A673 (cell line): ENCODE measurements around the gene TTC39B. TPM values are rescaled to one million over a fixed set of nuclear protein-coding genes. Genes with fewer than 3 reads are reported as not detected.

ENCODE experiments used
- BruUV-seq: library from RNA; stranded (reverse); fragments of 400-500 nt; replicated peaks from 2 replicates; lab custom pipeline; 2021; lab: Mats Ljungman, UMichigan
- CTCF ChIA-PET: fragments of 300-600 bp; sonication (Branson Sonifier 250); formaldehyde crosslinking; loops from one replicate; lab custom pipeline; 2022; ENCODE audit warnings: antibody characterized with exemption; lab: Charles Lee
- POLR2A ChIA-PET: fragments of 300-600 bp; sonication (Branson Sonifier 250); formaldehyde crosslinking; loops from one replicate; lab custom pipeline; 2022; ENCODE audit warnings: antibody characterized with exemption; ENCODE audit not compliant: low non-redundant PET; lab: Charles Lee
- DNase-seq: peaks from one replicate; pipeline ENCODE4 v3.0.0-alpha.2; 2015; ENCODE audit warnings: low spot score
- H3K27ac ChIP-seq: fragments of 200-600 bp; sonication (generic); 2 replicates; pipeline ENCODE4 v1.5.1; 2016; ENCODE audit warnings: mixed run types, low read depth, mild to moderate bottlenecking, mixed read lengths, antibody characterized with exemption, low read length; ENCODE audit not compliant: poor library complexity, severe bottlenecking
- H3K27me3 ChIP-seq: fragments of 200-600 bp; sonication (generic); replicated peaks from 2 replicates; pipeline ENCODE4 v1.6.1; 2017; ENCODE audit warnings: mixed run types, low read depth, mild to moderate bottlenecking, mixed read lengths, antibody characterized with exemption, low read length; ENCODE audit not compliant: insufficient read depth, poor library complexity
- H3K36me3 ChIP-seq: fragments of 200-600 bp; sonication (generic); 2 replicates; pipeline ENCODE4 v1.6.1; 2016; ENCODE audit warnings: mixed run types, mild to moderate bottlenecking, mixed read lengths, antibody characterized with exemption, low read length; ENCODE audit not compliant: insufficient read depth, poor library complexity, severe bottlenecking
- H3K4me1 ChIP-seq: fragments of 200-600 bp; sonication (generic); 2 replicates; pipeline ENCODE4 v1.6.1; 2017; ENCODE audit warnings: mixed run types, mild to moderate bottlenecking, mixed read lengths, antibody characterized with exemption, low read length; ENCODE audit not compliant: insufficient read depth, poor library complexity, severe bottlenecking
- H3K4me3 ChIP-seq: fragments of 200-600 bp; sonication (generic); 2 replicates; pipeline ENCODE4 v1.5.1; 2016; ENCODE audit warnings: low read depth, mixed run types, mild to moderate bottlenecking, mixed read lengths, low read length; ENCODE audit not compliant: poor library complexity, severe bottlenecking
- H3K9me3 ChIP-seq: fragments of 200-600 bp; sonication (generic); 2 replicates; pipeline ENCODE4 v1.6.1; 2016; ENCODE audit warnings: mixed run types, low read depth, mild to moderate bottlenecking, mixed read lengths, antibody characterized with exemption, low read length; ENCODE audit not compliant: poor library complexity, severe bottlenecking
- EZH2 ChIP-seq: fragments of 200-600 bp; sonication (generic); IDR thresholded peaks from 2 replicates; pipeline ENCODE4 v1.6.1; 2017; ENCODE audit warnings: borderline replicate concordance, low read depth, mild to moderate bottlenecking, mixed read lengths, antibody characterized with exemption, low read length; ENCODE audit not compliant: poor library complexity, severe bottlenecking
- intact Hi-C: fragments of 100-400 bp; cut with micrococcal nuclease; formaldehyde crosslinking; loops from one replicate; pipeline ENCODE4 v1.10.0; 2022; ENCODE audit not compliant: unreplicated experiment
- total RNA-seq: library from RNA; stranded (reverse); gene quantifications from 2 replicates; pipeline ENCODE4 v1.2.3, GENCODE V29; 2021
- TF ChIP-seq, protein P1 (sequence below): fragments of 300-800, 200-600 bp; sonication (generic); conservative IDR thresholded peaks from 2 replicates; pipeline ENCODE4 v1.5.1; 2017; ENCODE audit warnings: low read depth, mild to moderate bottlenecking, antibody characterized with exemption, low read length, moderate library complexity, mixed read lengths

TTC39B gene
- total RNA-seq, 1 experiment from 2014 or later = 0.52 TPM

GRCh38 chr9:15262581-15262980 lies 44.4 kb downstream of the TTC39B start:
- CTCF ChIA-PET = no interaction called here
- intact Hi-C loops = no loop called here
- Histone ChIP-seq H3K36me3 (no peaks in the 10 kb centered on the region), H3K27ac (no peak overlapping the region), H3K9me3 (no peaks in the 10 kb centered on the region), H3K4me3 (no peak overlapping the region), H3K27me3 (no peaks in the 10 kb centered on the region), H3K4me1 (no peaks in the 10 kb centered on the region)
- no peak for DNase-seq
- TF ChIP-seq, protein P1, sequence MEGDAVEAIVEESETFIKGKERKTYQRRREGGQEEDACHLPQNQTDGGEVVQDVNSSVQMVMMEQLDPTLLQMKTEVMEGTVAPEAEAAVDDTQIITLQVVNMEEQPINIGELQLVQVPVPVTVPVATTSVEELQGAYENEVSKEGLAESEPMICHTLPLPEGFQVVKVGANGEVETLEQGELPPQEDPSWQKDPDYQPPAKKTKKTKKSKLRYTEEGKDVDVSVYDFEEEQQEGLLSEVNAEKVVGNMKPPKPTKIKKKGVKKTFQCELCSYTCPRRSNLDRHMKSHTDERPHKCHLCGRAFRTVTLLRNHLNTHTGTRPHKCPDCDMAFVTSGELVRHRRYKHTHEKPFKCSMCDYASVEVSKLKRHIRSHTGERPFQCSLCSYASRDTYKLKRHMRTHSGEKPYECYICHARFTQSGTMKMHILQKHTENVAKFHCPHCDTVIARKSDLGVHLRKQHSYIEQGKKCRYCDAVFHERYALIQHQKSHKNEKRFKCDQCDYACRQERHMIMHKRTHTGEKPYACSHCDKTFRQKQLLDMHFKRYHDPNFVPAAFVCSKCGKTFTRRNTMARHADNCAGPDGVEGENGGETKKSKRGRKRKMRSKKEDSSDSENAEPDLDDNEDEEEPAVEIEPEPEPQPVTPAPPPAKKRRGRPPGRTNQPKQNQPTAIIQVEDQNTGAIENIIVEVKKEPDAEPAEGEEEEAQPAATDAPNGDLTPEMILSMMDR = no peak
- TF ChIP-seq EZH2 = no peak
- POLR2A ChIA-PET = no interaction called here
- BruUV-seq = no TSS peak

- BruUV-seq = no TSS peak
- H3K27me3 ChIP-seq = no peaks in the 10 kb centered on the region
- intact Hi-C loops = no loop called here
- no peaks in the 10 kb centered on the region for H3K4me1 ChIP-seq
- POLR2A ChIA-PET = no interaction called here
- H3K27ac ChIP-seq = no peak overlapping the region
- CTCF ChIA-PET = no interaction called here
- H3K9me3 ChIP-seq = no peaks in the 10 kb centered on the region
- no peaks in the 10 kb centered on the region for H3K36me3 ChIP-seq
- H3K4me3 ChIP-seq = no peak overlapping the region
- no peak for DNase-seq
- no peak for TF ChIP-seq EZH2
- TF ChIP-seq, protein P1 = no peak
These were observed 50.6 kb downstream of the TTC39B start for GRCh38 chr9:15256426-15256825.

GRCh38 chr9:15253786-15254185 lies 53.2 kb downstream of the TTC39B start:
- no peaks in the 10 kb centered on the region for H3K27me3 ChIP-seq
- no peaks in the 10 kb centered on the region for H3K4me1 ChIP-seq
- ChIA-PET CTCF (no interaction called here), POLR2A (no interaction called here)
- H3K4me3 ChIP-seq = no peak overlapping the region
- no peaks in the 10 kb centered on the region for H3K36me3 ChIP-seq
- H3K9me3 ChIP-seq = no peaks in the 10 kb centered on the region
- intact Hi-C loops = no loop called here
- DNase-seq = no peak
- TF ChIP-seq EZH2 = no peak
- TF ChIP-seq, protein P1 = no peak
- BruUV-seq = no TSS peak
- no peak overlapping the region for H3K27ac ChIP-seq
